ENCODE results near the gene WSCD2.

WSCD2 gene

GRCh38 chr12:108296945-108297344, 167.9 kb downstream of the WSCD2 start:
- no peak for TF ChIP-seq POLR2AphosphoS5 (IDR thresholded peaks at IDR 0.05; ENCODE audit: low read depth)
- no peak for TF ChIP-seq GABPA (IDR thresholded peaks at IDR 0.05; ENCODE audit: low read depth)
- TF ChIP-seq REST (IDR thresholded peaks at IDR 0.05; ENCODE audit: insufficient replicate concordance, low read depth): no peak
- no peak for TF ChIP-seq SPI1 (IDR thresholded peaks at IDR 0.05; ENCODE audit: borderline replicate concordance, low read depth)
- TF ChIP-seq CTCF (IDR thresholded peaks at IDR 0.05; ENCODE audit: insufficient read depth, low read length): no peak
- DNase-seq (ENCODE audit: low read depth in 1 of 2, low spot score in 1 of 2): no peak
- Histone ChIP-seq H3K27ac (replicated peaks) (no peak overlapping the region), H3K27me3 (ENCODE audit: insufficient read depth, poor library complexity, severe bottlenecking) (no peaks in the 10 kb centered on the region), H3K4me3 (replicated peaks; ENCODE audit: insufficient read depth, low read length) (no peak overlapping the region)

- Histone ChIP-seq H3K4me3 (replicated peaks; ENCODE audit: insufficient read depth, low read length) (no peak overlapping the region), H3K27me3 (ENCODE audit: insufficient read depth, poor library complexity, severe bottlenecking) (no peaks in the 10 kb centered on the region), H3K27ac (replicated peaks) (no peak overlapping the region)
- no peak for DNase-seq (ENCODE audit: low read depth in 1 of 2, low spot score in 1 of 2)
- no peak for TF ChIP-seq SPI1 (IDR thresholded peaks at IDR 0.05; ENCODE audit: borderline replicate concordance, low read depth)
- TF ChIP-seq REST (IDR thresholded peaks at IDR 0.05; ENCODE audit: insufficient replicate concordance, low read depth): no peak
- no peak for TF ChIP-seq CTCF (IDR thresholded peaks at IDR 0.05; ENCODE audit: insufficient read depth, low read length)
- no peak for TF ChIP-seq GABPA (IDR thresholded peaks at IDR 0.05; ENCODE audit: low read depth)
- TF ChIP-seq POLR2AphosphoS5 (IDR thresholded peaks at IDR 0.05; ENCODE audit: low read depth): no peak
Observed at GRCh38 chr12:108297424-108297823, 168.3 kb downstream of the WSCD2 start.

- no peak overlapping the region for H3K4me3 ChIP-seq (replicated peaks; ENCODE audit: insufficient read depth, low read length)
- H3K27me3 ChIP-seq (ENCODE audit: insufficient read depth, poor library complexity, severe bottlenecking): no peaks in the 10 kb centered on the region
- TF ChIP-seq CTCF (IDR thresholded peaks at IDR 0.05; ENCODE audit: insufficient read depth, low read length): no peak
- TF ChIP-seq POLR2AphosphoS5 (IDR thresholded peaks at IDR 0.05; ENCODE audit: low read depth): no peak
- no peak for TF ChIP-seq GABPA (IDR thresholded peaks at IDR 0.05; ENCODE audit: low read depth)
- TF ChIP-seq REST (IDR thresholded peaks at IDR 0.05; ENCODE audit: insufficient replicate concordance, low read depth): no peak
- TF ChIP-seq SPI1 (IDR thresholded peaks at IDR 0.05; ENCODE audit: borderline replicate concordance, low read depth): no peak
- DNase-seq (ENCODE audit: low read depth in 1 of 2, low spot score in 1 of 2): no peak
- H3K27ac ChIP-seq (replicated peaks): no peak overlapping the region
Observed at GRCh38 chr12:108297895-108298760, 169.0 kb downstream of the WSCD2 start.

Data from HL-60 (cell line).